HCT116 (cell line): ENCODE measurements around the gene C1orf35. TPM values are rescaled to one million over a fixed set of nuclear protein-coding genes. Genes with fewer than 3 reads are reported as not detected.

Experiments
- ATAC-seq: fragments of 200-7000 bp; cut with Tn5 transposase; 2 replicates; pipeline ENCODE4 v1.9.1; 2020; ENCODE audit warnings: mild to moderate bottlenecking, moderate library complexity
- BruUV-seq: library from RNA; stranded (reverse); fragments of 400-500 nt; replicated peaks from 2 replicates; lab custom pipeline; 2021; lab: Mats Ljungman, UMichigan
- CTCF ChIA-PET: fragments of 300-600 bp; sonication (Branson Sonifier 250); formaldehyde crosslinking; loops from one replicate; lab custom pipeline; 2021; ENCODE audit warnings: antibody characterized with exemption; lab: Charles Lee
- POLR2A ChIA-PET: fragments of 300-600, 350-600 bp; sonication (Branson Sonifier 250); formaldehyde crosslinking; loops from one replicate; lab custom pipeline; 2021; ENCODE audit warnings: antibody characterized with exemption; lab: Charles Lee
- RAD21 ChIA-PET, 2 experiments: fragments of 300-600 bp; sonication (Branson Sonifier 250); formaldehyde crosslinking; loops; one replicate each; lab custom pipeline; 2023; ENCODE audit warnings: low total read pairs in 2 of 2; ENCODE audit not compliant: uncharacterized antibody in 2 of 2, unreplicated experiment in 2 of 2, low non-redundant PET in 1 of 2; lab: Charles Lee
- DNase-seq: peaks from one replicate; pipeline ENCODE4 v3.0.0-alpha.2; 2010; ENCODE audit warnings: low read depth, low spot score
- H2AFZ ChIP-seq: fragments of 200-600 bp; shearing (Covaris generic), sonication (generic); 2 replicates; pipeline ENCODE4 v1.6.1; 2017; ENCODE audit warnings: low read depth, mixed run types, mixed read lengths, antibody characterized with exemption, low read length; ENCODE audit not compliant: poor library complexity, severe bottlenecking
- H3K27ac ChIP-seq: 2 replicates; pipeline ENCODE4 v1.5.1; 2012; ENCODE audit warnings: low read depth, low read length
- H3K27me3 ChIP-seq: fragments of 200-600 bp; sonication (generic); 2 replicates; pipeline ENCODE4 v1.6.1; 2016; ENCODE audit warnings: mixed run types, low read length, mixed read lengths; ENCODE audit not compliant: insufficient read depth
- H3K36me3 ChIP-seq, 2 experiments: fragments of 200-500 bp in 1 of 2; fragments of 200-600 bp in 1 of 2; sonication (Bioruptor generic) in 1 of 2; sonication (generic) in 1 of 2; 2 replicates each; pipeline versions ENCODE4 v1.5.1 to v1.6.1; 2014 to 2016; ENCODE audit warnings: low read length in 2 of 2, inconsistent platforms in 1 of 2, mixed read lengths in 1 of 2, mixed run types in 1 of 2; ENCODE audit not compliant: insufficient read depth in 2 of 2, control insufficient read depth in 1 of 2
- H3K4me1 ChIP-seq, 2 experiments: fragments of 200-600 bp in 1 of 2; sonication (generic) in 1 of 2; 2 replicates each; pipeline versions ENCODE4 v1.5.1 to v1.6.1; 2012 to 2017; ENCODE audit warnings: low read length in 2 of 2, inconsistent platforms in 1 of 2, mild to moderate bottlenecking in 1 of 2, mixed read lengths in 1 of 2, mixed run types in 1 of 2, moderate library complexity in 1 of 2; ENCODE audit not compliant: insufficient read depth in 2 of 2, control insufficient read depth in 1 of 2
- H3K4me2 ChIP-seq: fragments of 200-600 bp; sonication (generic); 2 replicates; pipeline ENCODE4 v1.6.1; 2017; ENCODE audit warnings: mixed run types, low read length, mixed read lengths
- H3K4me3 ChIP-seq, 2 experiments: fragments of 200-600 bp in 1 of 2; sonication (generic) in 1 of 2; replicated peaks in 1 of 2; 2 replicates each; pipeline ENCODE4 v1.5.1; 2011 to 2016; ENCODE audit warnings: low read length in 2 of 2, control low read depth in 1 of 2, low read depth in 1 of 2, mild to moderate bottlenecking in 1 of 2, mixed read lengths in 1 of 2, mixed run types in 1 of 2
- H3K79me2 ChIP-seq: fragments of 200-600 bp; sonication (generic); 2 replicates; pipeline ENCODE4 v1.6.1; 2017; ENCODE audit warnings: mild to moderate bottlenecking, mixed run types, low read length, moderate library complexity, mixed read lengths; ENCODE audit not compliant: insufficient read depth
- H3K9ac ChIP-seq: fragments of 200-600 bp; sonication (generic); 2 replicates; pipeline ENCODE4 v1.6.1; 2016; ENCODE audit warnings: low read length, mixed read lengths
- H3K9me2 ChIP-seq: fragments of 200-600 bp; sonication (generic), shearing (Covaris generic); 2 replicates; pipeline ENCODE4 v1.6.1; 2017; ENCODE audit warnings: mixed run types, mild to moderate bottlenecking, moderate library complexity; ENCODE audit not compliant: insufficient read depth
- H3K9me3 ChIP-seq, 2 experiments: fragments of 200-500 bp in 1 of 2; fragments of 200-600 bp in 1 of 2; sonication (Bioruptor generic) in 1 of 2; sonication (generic) in 1 of 2; 2 replicates each; pipeline ENCODE4 v1.6.1; 2014 to 2017; ENCODE audit warnings: low read length in 2 of 2, mixed read lengths in 2 of 2, inconsistent platforms in 1 of 2, low read depth in 1 of 2, mild to moderate bottlenecking in 1 of 2, mixed run types in 1 of 2, moderate library complexity in 1 of 2; ENCODE audit not compliant: control insufficient read depth in 1 of 2, insufficient read depth in 1 of 2
- H4K20me1 ChIP-seq: fragments of 200-600 bp; sonication (generic), shearing (Covaris generic); 2 replicates; pipeline ENCODE4 v1.6.1; 2017; ENCODE audit warnings: mixed run types, mild to moderate bottlenecking, moderate library complexity; ENCODE audit not compliant: insufficient read depth
- CEBPB ChIP-seq: IDR thresholded peaks from 2 replicates; pipeline ENCODE4 v1.6.1; 2012; ENCODE audit warnings: low read depth
- ELF1 ChIP-seq: IDR thresholded peaks from 2 replicates; pipeline ENCODE4 v1.6.1; 2012; ENCODE audit warnings: low read depth, borderline replicate concordance
- EZH2 ChIP-seq: fragments of 200-600 bp; sonication (generic); IDR thresholded peaks from 2 replicates; pipeline ENCODE4 v1.6.1; 2017; ENCODE audit warnings: antibody characterized with exemption, mixed run types
- EZH2phosphoT487 ChIP-seq: fragments of 200-600 bp; IDR thresholded peaks from 2 replicates; pipeline ENCODE4 v1.6.1; 2018; ENCODE audit warnings: antibody characterized with exemption, borderline replicate concordance
- JUND ChIP-seq: IDR thresholded peaks from 2 replicates; pipeline ENCODE4 v1.6.1; 2012
- POLR2A ChIP-seq: IDR thresholded peaks from 2 replicates; pipeline ENCODE4 v1.7.0; 2011; ENCODE audit warnings: borderline replicate concordance; ENCODE audit not compliant: insufficient read depth, insufficient read length; ENCODE audit errors: extremely low read depth
- POLR2AphosphoS5 ChIP-seq: IDR thresholded peaks from 2 replicates; pipeline ENCODE4 v1.6.1; 2011; ENCODE audit warnings: mild to moderate bottlenecking, low read depth, low read length, moderate library complexity
- RAD21 ChIP-seq: IDR thresholded peaks from 2 replicates; pipeline ENCODE4 v1.6.1; 2012; ENCODE audit warnings: low read depth, mild to moderate bottlenecking
- SIN3A ChIP-seq: IDR thresholded peaks from 2 replicates; pipeline ENCODE4 v1.6.1; 2012; ENCODE audit warnings: low read depth
- SP1 ChIP-seq: IDR thresholded peaks from 2 replicates; pipeline ENCODE4 v1.6.1; 2012; ENCODE audit warnings: low read depth
- ZFX ChIP-seq: fragments of 450-650 bp; IDR thresholded peaks from 2 replicates; pipeline ENCODE4 v1.6.1; 2017
- ZNF274 ChIP-seq: fragments of 200-500 bp; sonication (Bioruptor generic); IDR thresholded peaks from 2 replicates; pipeline ENCODE4 v1.6.1; 2014; ENCODE audit warnings: mild to moderate bottlenecking, low read depth, low read length, inconsistent platforms
- intact Hi-C: fragments of 100-400 bp; cut with micrococcal nuclease; formaldehyde crosslinking; loops from 2 replicates; pipeline ENCODE4 v1.10.0; 2022
- total RNA-seq: library from RNA; stranded (reverse); gene quantifications from one replicate; pipeline ENCODE4 v1.2.1, GENCODE V29; 2021; ENCODE audit not compliant: unreplicated experiment
- TF ChIP-seq, protein P1 (sequence below): IDR thresholded peaks from 2 replicates; pipeline ENCODE4 v1.6.1; 2012
- TF ChIP-seq, protein P2 (sequence below): IDR thresholded peaks from 2 replicates; pipeline ENCODE4 v1.6.1; 2012; ENCODE audit warnings: low read depth

The C1orf35 gene
- total RNA-seq, 1 experiment from 2014 or later: 26.1 TPM

DNA sequence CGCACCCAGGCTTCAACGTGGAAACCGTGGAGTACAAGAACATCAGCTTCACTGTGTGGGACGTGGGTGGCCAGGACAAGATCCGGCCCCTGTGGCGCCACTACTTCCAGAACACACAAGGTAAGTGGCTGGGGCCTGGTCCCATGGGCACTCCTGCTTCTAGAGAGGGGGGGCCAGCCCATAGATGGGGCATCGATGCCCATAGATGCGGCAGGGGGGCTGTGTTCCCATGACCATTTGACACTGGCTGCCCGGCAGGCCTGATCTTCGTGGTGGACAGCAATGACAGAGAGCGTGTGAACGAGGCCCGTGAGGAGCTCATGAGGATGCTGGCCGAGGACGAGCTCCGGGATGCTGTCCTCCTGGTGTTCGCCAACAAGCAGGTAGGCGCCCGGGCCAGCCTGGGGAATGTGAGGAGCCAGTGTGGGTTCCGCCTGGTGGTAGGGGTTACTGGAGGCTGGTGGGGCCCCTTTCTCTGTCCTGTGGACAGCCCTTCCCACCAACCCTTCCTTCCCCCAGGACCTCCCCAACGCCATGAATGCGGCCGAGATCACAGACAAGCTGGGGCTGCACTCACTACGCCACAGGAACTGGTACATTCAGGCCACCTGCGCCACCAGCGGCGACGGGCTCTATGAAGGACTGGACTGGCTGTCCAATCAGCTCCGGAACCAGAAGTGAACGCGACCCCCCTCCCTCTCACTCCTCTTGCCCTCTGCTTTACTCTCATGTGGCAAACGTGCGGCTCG lies 5.6 kb downstream of the C1orf35 start:
- ChIA-PET POLR2A (interaction anchor here (1.4 kb wide), 1 partner anchor 14 kb away, joined by 3 read pairs; no protein-coding TSS in a partner anchor), RAD21 (no interaction called here), CTCF (no interaction called here)
- no peak overlapping the region for H3K27ac ChIP-seq
- no peaks in the 10 kb centered on the region for H3K9me2 ChIP-seq
- intact Hi-C loops: no loop called here
- peaks cover 95% of the 10 kb centered on the region for H3K79me2 ChIP-seq
- BruUV-seq: no TSS peak
- DNase-seq (no peak), ATAC-seq (no peak)
- peaks cover 9% of the 10 kb centered on the region; the same call in 1 of the 2 replicates for H4K20me1 ChIP-seq
- no peaks in the 10 kb centered on the region for H3K27me3 ChIP-seq
- no peak overlapping the region for H3K9ac ChIP-seq
- TF ChIP-seq POLR2AphosphoS5: 0 out of 2 replicates have a peak, but pooled peaks have one; percentile 18
- TF ChIP-seq SIN3A: no peak
- H3K4me2 ChIP-seq: no peak overlapping the region
- no peak overlapping the region for H2AFZ ChIP-seq
- peaks cover 10 to 15% of the 10 kb centered on the region in 2 experiments; a peak in 2 of 4 replicates for H3K9me3 ChIP-seq
- no peak overlapping the region for H3K4me3 ChIP-seq
- peaks cover 2 to 10% of the 10 kb centered on the region in 2 experiments; a peak in 3 of 4 replicates for H3K4me1 ChIP-seq
- H3K36me3 ChIP-seq: peaks cover 15 to 57% of the 10 kb centered on the region in 2 experiments

DNA sequence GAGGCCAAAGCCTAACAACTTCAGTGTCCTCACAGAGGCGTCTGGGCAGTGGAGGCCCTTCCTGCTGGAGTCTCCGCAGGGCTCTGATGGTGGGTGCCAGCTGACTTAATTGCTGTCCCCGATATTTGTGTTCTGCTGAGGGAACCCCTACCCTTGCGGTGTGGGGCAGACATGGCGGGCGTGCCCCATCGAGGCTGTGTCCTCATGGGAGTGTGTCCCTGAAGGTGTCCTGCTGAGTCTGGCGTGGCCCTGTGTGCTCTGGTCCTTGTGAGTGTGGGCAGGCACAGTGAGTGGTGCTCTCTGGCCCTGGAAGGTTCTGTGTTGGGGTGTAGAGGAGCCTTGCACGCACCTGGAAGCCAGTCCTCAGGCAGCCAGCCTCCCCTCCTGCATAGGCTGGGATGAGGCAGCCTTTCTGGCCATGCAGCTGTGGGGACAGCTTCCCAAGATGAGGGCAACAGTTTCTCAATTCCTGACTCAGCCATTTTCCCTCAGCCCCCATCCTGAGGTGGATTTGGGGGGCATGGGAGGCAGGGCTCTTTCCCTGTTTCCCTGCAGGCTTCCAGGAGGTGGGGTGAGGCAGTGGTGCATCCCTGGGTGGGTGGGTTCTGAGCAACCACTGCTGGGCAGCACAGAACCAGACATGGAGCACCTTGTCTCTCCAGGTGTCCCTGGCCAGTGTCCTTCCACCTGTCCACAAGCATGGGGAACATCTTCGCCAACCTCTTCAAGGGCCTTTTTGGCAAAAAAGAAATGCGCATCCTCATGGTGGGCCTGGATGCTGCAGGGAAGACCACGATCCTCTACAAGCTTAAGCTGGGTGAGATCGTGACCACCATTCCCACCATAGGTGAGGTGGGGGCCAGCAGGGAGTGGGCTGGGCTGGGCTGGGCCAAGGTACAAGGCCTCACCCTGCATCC lies 6.5 kb downstream of the C1orf35 start:
- no peak overlapping the region for H3K4me3 ChIP-seq
- no peak overlapping the region for H3K27ac ChIP-seq
- H3K36me3 ChIP-seq: peaks cover 15 to 62% of the 10 kb centered on the region in 2 experiments
- BruUV-seq: no TSS peak
- peaks cover 95% of the 10 kb centered on the region for H3K79me2 ChIP-seq
- no peak overlapping the region for H2AFZ ChIP-seq
- ChIA-PET CTCF (no interaction called here), RAD21 (no interaction called here), POLR2A (no interaction called here)
- H4K20me1 ChIP-seq: peaks cover 17% of the 10 kb centered on the region; the same call in 1 of the 2 replicates
- H3K9me3 ChIP-seq: peaks cover 10 to 19% of the 10 kb centered on the region in 2 experiments; a peak in 2 of 4 replicates
- H3K4me2 ChIP-seq: no peak overlapping the region
- peaks cover 2 to 5% of the 10 kb centered on the region in 2 experiments; a peak in 3 of 4 replicates for H3K4me1 ChIP-seq
- intact Hi-C loops: no loop called here
- no peaks in the 10 kb centered on the region for H3K9me2 ChIP-seq
- ATAC-seq (no peak), DNase-seq (no peak)
- no peaks in the 10 kb centered on the region for H3K27me3 ChIP-seq
- no peak overlapping the region for H3K9ac ChIP-seq
- TF ChIP-seq SP1 (no peak), RAD21 (no peak), ZNF274 (no peak), POLR2A (no peak), EZH2phosphoT487 (no peak), ELF1 (no peak), SIN3A (no peak), CEBPB (no peak), JUND (no peak), POLR2AphosphoS5 (no peak), EZH2 (no peak), ZFX (no peak)
- TF ChIP-seq, protein P1, sequence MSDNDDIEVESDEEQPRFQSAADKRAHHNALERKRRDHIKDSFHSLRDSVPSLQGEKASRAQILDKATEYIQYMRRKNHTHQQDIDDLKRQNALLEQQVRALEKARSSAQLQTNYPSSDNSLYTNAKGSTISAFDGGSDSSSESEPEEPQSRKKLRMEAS: no peak
- TF ChIP-seq, protein P2, sequence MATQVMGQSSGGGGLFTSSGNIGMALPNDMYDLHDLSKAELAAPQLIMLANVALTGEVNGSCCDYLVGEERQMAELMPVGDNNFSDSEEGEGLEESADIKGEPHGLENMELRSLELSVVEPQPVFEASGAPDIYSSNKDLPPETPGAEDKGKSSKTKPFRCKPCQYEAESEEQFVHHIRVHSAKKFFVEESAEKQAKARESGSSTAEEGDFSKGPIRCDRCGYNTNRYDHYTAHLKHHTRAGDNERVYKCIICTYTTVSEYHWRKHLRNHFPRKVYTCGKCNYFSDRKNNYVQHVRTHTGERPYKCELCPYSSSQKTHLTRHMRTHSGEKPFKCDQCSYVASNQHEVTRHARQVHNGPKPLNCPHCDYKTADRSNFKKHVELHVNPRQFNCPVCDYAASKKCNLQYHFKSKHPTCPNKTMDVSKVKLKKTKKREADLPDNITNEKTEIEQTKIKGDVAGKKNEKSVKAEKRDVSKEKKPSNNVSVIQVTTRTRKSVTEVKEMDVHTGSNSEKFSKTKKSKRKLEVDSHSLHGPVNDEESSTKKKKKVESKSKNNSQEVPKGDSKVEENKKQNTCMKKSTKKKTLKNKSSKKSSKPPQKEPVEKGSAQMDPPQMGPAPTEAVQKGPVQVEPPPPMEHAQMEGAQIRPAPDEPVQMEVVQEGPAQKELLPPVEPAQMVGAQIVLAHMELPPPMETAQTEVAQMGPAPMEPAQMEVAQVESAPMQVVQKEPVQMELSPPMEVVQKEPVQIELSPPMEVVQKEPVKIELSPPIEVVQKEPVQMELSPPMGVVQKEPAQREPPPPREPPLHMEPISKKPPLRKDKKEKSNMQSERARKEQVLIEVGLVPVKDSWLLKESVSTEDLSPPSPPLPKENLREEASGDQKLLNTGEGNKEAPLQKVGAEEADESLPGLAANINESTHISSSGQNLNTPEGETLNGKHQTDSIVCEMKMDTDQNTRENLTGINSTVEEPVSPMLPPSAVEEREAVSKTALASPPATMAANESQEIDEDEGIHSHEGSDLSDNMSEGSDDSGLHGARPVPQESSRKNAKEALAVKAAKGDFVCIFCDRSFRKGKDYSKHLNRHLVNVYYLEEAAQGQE: no peak
